PC-3 (cell line): ENCODE data around the gene RNF169. TPM values are rescaled to one million over a fixed set of nuclear protein-coding genes. Genes with fewer than 3 reads are reported as not detected.

Source experiments
- ATAC-seq: fragments of 200-7000 bp; cut with Tn5 transposase; 2 replicates; pipeline ENCODE4 v1.9.1; 2020; ENCODE audit warnings: mild to moderate bottlenecking, moderate library complexity
- BruUV-seq: library from RNA; stranded (reverse); fragments of 400-500 nt; replicated peaks from 2 replicates; lab custom pipeline; 2021; lab: Mats Ljungman, UMichigan
- CTCF ChIA-PET: fragments of 300-600 bp; sonication (Branson Sonifier 250); formaldehyde crosslinking; loops from one replicate; lab custom pipeline; 2022; ENCODE audit warnings: antibody characterized with exemption; lab: Charles Lee
- POLR2A ChIA-PET: fragments of 300-600 bp; sonication (Branson Sonifier 250); formaldehyde crosslinking; loops from one replicate; lab custom pipeline; 2022; ENCODE audit warnings: antibody characterized with exemption; ENCODE audit not compliant: unreplicated experiment; lab: Charles Lee
- DNase-seq: peaks from one replicate; pipeline ENCODE4 v3.0.0-alpha.2; 2015
- H2AFZ ChIP-seq: fragments of 300-600 bp; sonication (generic); 2 replicates; pipeline ENCODE4 v1.6.0; 2016; ENCODE audit warnings: antibody characterized with exemption, low read length
- H3F3A ChIP-seq: fragments of 300-600 bp; sonication (generic); one replicate; pipeline ENCODE4 v1.6.0; 2017; ENCODE audit warnings: antibody characterized with exemption, low read length, control low read depth, mild to moderate bottlenecking; ENCODE audit not compliant: unreplicated experiment
- H3K27ac ChIP-seq: fragments of 300-600 bp; sonication (generic); 2 replicates; pipeline ENCODE4 v1.5.1; 2016; ENCODE audit warnings: mild to moderate bottlenecking, low read length
- H3K27me3 ChIP-seq: fragments of 300-600 bp; sonication (generic); 2 replicates; pipeline ENCODE4 v1.6.1; 2016; ENCODE audit warnings: low read length, mixed read lengths
- H3K36me3 ChIP-seq: fragments of 300-600 bp; sonication (generic); 2 replicates; pipeline ENCODE4 v1.6.1; 2016; ENCODE audit warnings: low read depth, mixed run types, low read length, mixed read lengths
- H3K4me1 ChIP-seq: fragments of 300-600 bp; sonication (generic); 2 replicates; pipeline ENCODE4 v1.5.1; 2016; ENCODE audit warnings: low read length; ENCODE audit not compliant: insufficient read depth
- H3K4me2 ChIP-seq: fragments of 300-600 bp; sonication (generic); 2 replicates; pipeline ENCODE4 v1.6.0; 2016; ENCODE audit warnings: low read length
- H3K4me3 ChIP-seq: fragments of 300-600 bp; sonication (generic); 2 replicates; pipeline ENCODE4 v1.5.1; 2016; ENCODE audit warnings: mild to moderate bottlenecking, low read length, mixed read lengths
- H3K79me2 ChIP-seq: fragments of 300-600 bp; sonication (generic); 2 replicates; pipeline ENCODE4 v1.6.1; 2017; ENCODE audit warnings: low read length, mixed read lengths
- H3K9ac ChIP-seq: fragments of 300-600 bp; sonication (generic); 2 replicates; pipeline ENCODE4 v1.6.0; 2016; ENCODE audit warnings: mild to moderate bottlenecking, low read length
- H3K9me2 ChIP-seq: fragments of 300-600 bp; sonication (generic); replicated peaks from 2 replicates; pipeline ENCODE4 v1.6.1; 2016; ENCODE audit warnings: mixed run types, low read length, mixed read lengths
- H3K9me3 ChIP-seq: fragments of 300-600 bp; sonication (generic); 2 replicates; pipeline ENCODE4 v1.6.1; 2016; ENCODE audit warnings: low read length, mixed read lengths
- H4K20me1 ChIP-seq: fragments of 300-600 bp; sonication (generic); 2 replicates; pipeline ENCODE4 v1.6.1; 2016; ENCODE audit warnings: low read length, mixed read lengths
- CTCF ChIP-seq: fragments of 300-600 bp; sonication (generic); conservative IDR thresholded peaks from 2 replicates; pipeline ENCODE4 v1.5.1; 2017; ENCODE audit warnings: antibody characterized with exemption, low read depth, mild to moderate bottlenecking, low read length
- EZH2 ChIP-seq: fragments of 300-600 bp; sonication (generic); IDR thresholded peaks from one replicate; pipeline ENCODE4 v1.6.1; 2017; ENCODE audit warnings: antibody characterized with exemption, mild to moderate bottlenecking, low read length; ENCODE audit not compliant: unreplicated experiment
- EZH2phosphoT487 ChIP-seq: fragments of 300-600 bp; sonication (generic); IDR thresholded peaks from 2 replicates; pipeline ENCODE4 v1.6.1; 2018; ENCODE audit warnings: mild to moderate bottlenecking, antibody characterized with exemption, low read length, borderline replicate concordance
- intact Hi-C: fragments of 100-400 bp; cut with micrococcal nuclease; formaldehyde crosslinking; loops from 2 replicates; pipeline ENCODE4 v1.9.0; 2023
- total RNA-seq: library from RNA; depleted of rRNA; stranded (reverse); fragments of >200 nt; gene quantifications from 2 replicates; pipeline ENCODE4 v1.2.3, GENCODE V29; 2014

RNF169 gene
- total RNA-seq, 1 experiment from 2014 or later, result 20.4 TPM

GRCh38 chr11:74707182-74707581, 41.5 kb upstream of the RNF169 start:
- Histone ChIP-seq H3K4me1 (no peaks in the 10 kb centered on the region), H3K9ac (no peak overlapping the region), H2AFZ (no peak overlapping the region), H3K27ac (no peak overlapping the region), H3K9me2 (no peaks in the 10 kb centered on the region), H3K9me3 (no peaks in the 10 kb centered on the region), H3K27me3 (no peaks in the 10 kb centered on the region), H3K36me3 (no peaks in the 10 kb centered on the region), H3K4me3 (no peak overlapping the region), H3K4me2 (no peak overlapping the region), H4K20me1 (no peaks in the 10 kb centered on the region), H3F3A (no peaks in the 10 kb centered on the region), H3K79me2 (no peaks in the 10 kb centered on the region)
- POLR2A ChIA-PET, result no interaction called here
- ATAC-seq, result no peak
- CTCF ChIA-PET, result no interaction called here
- no peak for DNase-seq
- BruUV-seq, result no TSS peak
- intact Hi-C loops, result no loop called here
- TF ChIP-seq CTCF, result no peak
- TF ChIP-seq EZH2, result no peak
- no peak for TF ChIP-seq EZH2phosphoT487

- no peaks in the 10 kb centered on the region for H3K79me2 ChIP-seq
- no peaks in the 10 kb centered on the region for H3K4me1 ChIP-seq
- CTCF ChIA-PET, result no interaction called here
- no peak overlapping the region for H3K27ac ChIP-seq
- H3K9me3 ChIP-seq, result no peaks in the 10 kb centered on the region
- H3K4me3 ChIP-seq, result no peak overlapping the region
- H3K4me2 ChIP-seq, result no peak overlapping the region
- no peaks in the 10 kb centered on the region for H3K36me3 ChIP-seq
- ATAC-seq, result no peak
- no peak overlapping the region for H3K9ac ChIP-seq
- no TSS peak for BruUV-seq
- H3K27me3 ChIP-seq, result no peaks in the 10 kb centered on the region
- no peaks in the 10 kb centered on the region for H3F3A ChIP-seq
- no peak for TF ChIP-seq CTCF
- no peak for TF ChIP-seq EZH2
- no peak for TF ChIP-seq EZH2phosphoT487
- H3K9me2 ChIP-seq, result no peaks in the 10 kb centered on the region
- POLR2A ChIA-PET, result no interaction called here
- no peak overlapping the region for H2AFZ ChIP-seq
- intact Hi-C loops, result no loop called here
- DNase-seq, result no peak
- no peaks in the 10 kb centered on the region for H4K20me1 ChIP-seq
These were observed 40.8 kb upstream of the RNF169 start for GRCh38 chr11:74707602-74708510.

GRCh38 chr11:74709175-74709574, 39.5 kb upstream of the RNF169 start:
- BruUV-seq, result no TSS peak
- Histone ChIP-seq H3K4me2 (no peak overlapping the region), H2AFZ (no peak overlapping the region), H3K4me3 (no peak overlapping the region), H3K9ac (no peak overlapping the region), H3K27me3 (no peaks in the 10 kb centered on the region), H3K27ac (no peak overlapping the region), H3K36me3 (no peaks in the 10 kb centered on the region), H3K79me2 (no peaks in the 10 kb centered on the region), H3K9me2 (no peaks in the 10 kb centered on the region), H3K9me3 (no peaks in the 10 kb centered on the region), H3F3A (no peaks in the 10 kb centered on the region), H3K4me1 (no peaks in the 10 kb centered on the region), H4K20me1 (no peaks in the 10 kb centered on the region)
- ChIA-PET CTCF (no interaction called here), POLR2A (no interaction called here)
- ATAC-seq (no peak), DNase-seq (no peak)
- intact Hi-C loops, result no loop called here
- TF ChIP-seq EZH2phosphoT487, result no peak
- no peak for TF ChIP-seq EZH2
- TF ChIP-seq CTCF, result no peak
